Measurements from ENCODE around the gene DVL2.

DVL2 gene

DNA sequence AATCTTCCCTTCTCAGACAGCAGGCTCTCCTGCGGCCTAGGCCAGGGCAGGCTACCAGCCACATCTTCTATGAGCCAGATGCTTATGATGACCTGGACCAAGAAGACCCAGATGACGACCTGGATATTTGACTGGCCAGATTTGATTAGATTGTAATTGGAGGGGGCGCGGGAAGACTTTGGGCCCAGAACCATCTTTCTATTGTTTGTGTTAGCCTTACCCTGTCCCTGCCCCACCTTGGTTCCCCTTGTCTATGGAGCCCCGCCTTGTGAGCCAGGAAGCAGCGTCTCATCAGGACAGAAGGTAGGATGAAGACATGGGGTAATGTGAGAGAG lies 25.2 kb upstream of the DVL2 start:
- TF ChIP-seq MYC (IDR thresholded peaks at IDR 0.05; ENCODE audit: low read depth, low read length) (no peak), POLR2A (IDR thresholded peaks at IDR 0.05; ENCODE audit: extremely low read depth, insufficient read length) (no peak)
- TF ChIP-seq, protein P1, sequence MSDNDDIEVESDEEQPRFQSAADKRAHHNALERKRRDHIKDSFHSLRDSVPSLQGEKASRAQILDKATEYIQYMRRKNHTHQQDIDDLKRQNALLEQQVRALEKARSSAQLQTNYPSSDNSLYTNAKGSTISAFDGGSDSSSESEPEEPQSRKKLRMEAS (IDR thresholded peaks at IDR 0.05; ENCODE audit: low read depth, low read length): no peak
- TF ChIP-seq, protein P2, sequence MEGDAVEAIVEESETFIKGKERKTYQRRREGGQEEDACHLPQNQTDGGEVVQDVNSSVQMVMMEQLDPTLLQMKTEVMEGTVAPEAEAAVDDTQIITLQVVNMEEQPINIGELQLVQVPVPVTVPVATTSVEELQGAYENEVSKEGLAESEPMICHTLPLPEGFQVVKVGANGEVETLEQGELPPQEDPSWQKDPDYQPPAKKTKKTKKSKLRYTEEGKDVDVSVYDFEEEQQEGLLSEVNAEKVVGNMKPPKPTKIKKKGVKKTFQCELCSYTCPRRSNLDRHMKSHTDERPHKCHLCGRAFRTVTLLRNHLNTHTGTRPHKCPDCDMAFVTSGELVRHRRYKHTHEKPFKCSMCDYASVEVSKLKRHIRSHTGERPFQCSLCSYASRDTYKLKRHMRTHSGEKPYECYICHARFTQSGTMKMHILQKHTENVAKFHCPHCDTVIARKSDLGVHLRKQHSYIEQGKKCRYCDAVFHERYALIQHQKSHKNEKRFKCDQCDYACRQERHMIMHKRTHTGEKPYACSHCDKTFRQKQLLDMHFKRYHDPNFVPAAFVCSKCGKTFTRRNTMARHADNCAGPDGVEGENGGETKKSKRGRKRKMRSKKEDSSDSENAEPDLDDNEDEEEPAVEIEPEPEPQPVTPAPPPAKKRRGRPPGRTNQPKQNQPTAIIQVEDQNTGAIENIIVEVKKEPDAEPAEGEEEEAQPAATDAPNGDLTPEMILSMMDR (IDR thresholded peaks at IDR 0.05; ENCODE audit: low read depth, low read length): no peak
- no peak overlapping the region for H3K4me3 ChIP-seq (ENCODE audit: low read depth, low read length)
- DNase-seq (ENCODE audit: low read depth): no peak

DNA sequence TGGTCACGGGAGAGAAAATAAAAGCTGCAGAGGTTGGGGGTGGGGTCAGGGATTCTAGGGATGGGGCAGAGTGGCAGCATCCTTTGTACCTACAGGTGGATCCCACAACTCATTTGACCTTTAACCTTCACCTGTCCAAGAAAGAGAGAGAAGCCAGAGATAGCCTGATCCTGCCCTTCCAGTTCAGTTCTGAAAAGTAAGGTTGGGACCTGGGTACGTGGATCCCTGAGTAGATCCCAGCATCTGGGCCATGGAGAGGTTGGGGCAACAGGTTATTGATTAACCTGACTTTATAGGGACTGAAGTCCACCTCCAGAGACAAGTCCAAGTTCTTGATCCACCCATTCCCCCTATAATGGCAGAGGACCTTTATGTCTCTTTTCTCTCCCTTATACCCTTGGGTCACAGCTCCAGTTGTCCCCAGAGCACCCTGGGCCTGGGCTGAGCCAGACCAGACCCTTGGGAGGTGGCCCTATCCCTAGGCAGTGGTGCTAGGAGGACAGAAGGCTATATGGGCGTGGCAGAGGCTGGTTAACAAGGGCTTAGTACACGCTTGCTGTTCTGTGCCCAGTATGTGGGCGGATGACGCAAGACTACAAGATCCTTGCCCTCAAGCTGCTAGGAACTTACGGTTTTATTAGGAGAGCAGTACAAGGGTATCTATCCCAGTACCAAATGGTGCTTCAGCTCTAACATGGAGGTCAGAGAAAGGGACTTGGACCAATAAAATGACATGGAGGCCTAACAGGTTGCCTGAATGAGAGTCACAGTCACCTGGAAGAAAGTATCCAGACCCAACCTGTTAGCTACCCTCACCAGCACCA lies 24.6 kb upstream of the DVL2 start:
- peak; percentile 80 for DNase-seq (ENCODE audit: low read depth)
- TF ChIP-seq, protein P2 (IDR thresholded peaks at IDR 0.05; ENCODE audit: low read depth, low read length): no peak
- TF ChIP-seq MYC (IDR thresholded peaks at IDR 0.05; ENCODE audit: low read depth, low read length): 0 out of 2 replicates have a peak, but pooled peaks have one; percentile 20
- no peak overlapping the region for H3K4me3 ChIP-seq (ENCODE audit: low read depth, low read length)

DNA sequence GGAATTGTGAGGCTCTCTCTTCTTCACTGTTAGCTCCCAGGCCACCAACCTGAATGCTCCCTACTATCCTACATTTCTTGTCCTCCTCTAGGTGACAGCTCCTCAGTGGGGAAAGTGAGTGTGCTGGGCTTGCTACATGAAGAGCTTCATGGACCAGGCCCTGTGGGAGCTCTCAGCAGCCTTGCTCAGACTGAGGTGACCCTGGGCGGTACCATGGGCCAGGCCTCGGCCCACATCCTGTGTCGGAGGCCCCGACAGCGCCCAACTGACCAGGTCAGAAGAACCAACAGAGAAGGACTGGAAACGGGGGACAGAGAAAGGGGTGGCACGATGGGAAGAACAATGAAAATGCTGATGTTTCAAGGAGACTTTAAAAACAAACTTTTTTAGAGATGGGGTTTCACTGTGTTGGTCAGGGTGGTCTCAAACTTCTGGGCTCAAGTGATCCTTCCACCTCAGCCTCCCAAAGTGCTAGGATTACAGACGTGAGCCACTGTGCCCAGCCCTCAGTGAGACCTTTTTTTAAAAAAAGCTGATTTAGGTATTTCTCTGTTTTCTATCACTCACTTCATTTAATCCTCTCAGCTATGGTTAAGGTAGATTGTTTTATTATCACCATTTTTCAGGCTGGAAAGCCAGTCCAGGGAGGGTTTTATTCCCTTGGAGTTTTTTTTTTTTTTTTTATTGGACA lies 22.6 kb upstream of the DVL2 start:
- DNase-seq (ENCODE audit: low read depth): no peak
- no peak overlapping the region for H3K4me3 ChIP-seq (ENCODE audit: low read depth, low read length)
- TF ChIP-seq POLR2A (IDR thresholded peaks at IDR 0.05; ENCODE audit: extremely low read depth, insufficient read length): no peak
- TF ChIP-seq, protein P1 (IDR thresholded peaks at IDR 0.05; ENCODE audit: low read depth, low read length): no peak

DNA sequence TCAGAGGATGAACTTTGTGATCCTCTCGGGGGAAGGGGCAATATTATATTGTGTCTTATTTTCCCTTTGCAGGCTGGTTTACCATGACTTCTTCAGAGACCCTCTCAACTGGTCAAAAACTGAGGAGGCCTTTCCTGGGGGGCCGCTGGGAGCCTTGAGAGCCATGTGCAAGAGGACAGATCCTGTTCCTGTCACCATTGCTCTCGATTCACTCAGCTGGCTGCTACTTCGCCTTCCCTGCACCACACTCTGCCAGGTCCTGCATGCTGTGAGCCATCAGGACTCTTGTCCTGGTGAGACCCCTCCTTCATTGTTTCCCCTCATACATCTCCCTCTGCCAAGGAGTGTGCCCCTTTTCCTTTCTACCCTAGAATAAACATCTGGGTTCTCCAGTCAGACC lies 20.2 kb upstream of the DVL2 start:
- H3K4me3 ChIP-seq (ENCODE audit: low read depth, low read length): no peak overlapping the region
- TF ChIP-seq MYC (IDR thresholded peaks at IDR 0.05; ENCODE audit: low read depth, low read length): no peak
- TF ChIP-seq, protein P1 (IDR thresholded peaks at IDR 0.05; ENCODE audit: low read depth, low read length): no peak
- TF ChIP-seq, protein P2 (IDR thresholded peaks at IDR 0.05; ENCODE audit: low read depth, low read length): no peak
- TF ChIP-seq POLR2A (IDR thresholded peaks at IDR 0.05; ENCODE audit: extremely low read depth, insufficient read length): no peak
- DNase-seq (ENCODE audit: low read depth): no peak

DNA sequence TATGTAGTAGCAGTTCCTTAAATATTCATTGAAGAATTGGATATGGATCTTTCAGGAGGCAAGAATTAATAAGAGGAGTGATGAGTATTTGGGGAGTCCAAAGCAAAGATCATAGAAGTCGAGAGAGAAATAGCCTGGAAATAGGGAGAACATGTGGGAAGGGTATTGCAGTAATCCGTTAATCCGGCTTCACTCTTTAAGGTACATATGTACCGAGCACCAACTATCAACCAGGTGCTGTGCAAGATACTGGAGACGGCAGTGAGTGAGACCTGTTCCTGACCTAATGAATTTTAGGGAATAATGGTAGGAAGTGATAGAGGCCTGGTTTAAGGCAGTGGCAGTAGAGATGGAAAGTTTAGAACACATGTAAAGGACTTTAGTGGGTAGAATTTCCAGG lies 18.8 kb upstream of the DVL2 start:
- H3K4me3 ChIP-seq (ENCODE audit: low read depth, low read length): peak overlapping the region; percentile 93
- no peak for DNase-seq (ENCODE audit: low read depth)
- TF ChIP-seq, protein P2 (IDR thresholded peaks at IDR 0.05; ENCODE audit: low read depth, low read length): no peak
- TF ChIP-seq, protein P1 (IDR thresholded peaks at IDR 0.05; ENCODE audit: low read depth, low read length): no peak
- no peak for TF ChIP-seq POLR2A (IDR thresholded peaks at IDR 0.05; ENCODE audit: extremely low read depth, insufficient read length)
- TF ChIP-seq MYC (IDR thresholded peaks at IDR 0.05; ENCODE audit: low read depth, low read length): no peak

Measured in NB4 (cell line).